Astrocyte of the cerebellum (primary cell): ENCODE measurements around the gene BRCA1.

Experiments used
- DNase-seq: peaks from one replicate; pipeline ENCODE4 v3.0.0-alpha.2; 2011; ENCODE audit warnings: low read depth
- H3K4me3 ChIP-seq: 2 replicates; pipeline ENCODE4 v1.5.1; 2011; ENCODE audit warnings: mild to moderate bottlenecking, low read depth, low read length, moderate library complexity
- CTCF ChIP-seq: IDR thresholded peaks from 2 replicates; pipeline ENCODE4 v1.5.1; 2012; ENCODE audit warnings: low read length, low read depth, moderate library complexity, mild to moderate bottlenecking; ENCODE audit errors: missing control alignments
- in situ Hi-C: cut with HindIII; loops from 2 replicates; pipeline ENCODE4 v1.10.0; 2017; ENCODE audit warnings: low sequenced_read_pairs

Gene BRCA1

GRCh38 chr17:43074869-43075268, 50.3 kb downstream of the BRCA1 start:
- in situ Hi-C loops = no loop called here
- TF ChIP-seq CTCF = no peak
- DNase-seq = no peak
- no peak overlapping the region for H3K4me3 ChIP-seq

DNA sequence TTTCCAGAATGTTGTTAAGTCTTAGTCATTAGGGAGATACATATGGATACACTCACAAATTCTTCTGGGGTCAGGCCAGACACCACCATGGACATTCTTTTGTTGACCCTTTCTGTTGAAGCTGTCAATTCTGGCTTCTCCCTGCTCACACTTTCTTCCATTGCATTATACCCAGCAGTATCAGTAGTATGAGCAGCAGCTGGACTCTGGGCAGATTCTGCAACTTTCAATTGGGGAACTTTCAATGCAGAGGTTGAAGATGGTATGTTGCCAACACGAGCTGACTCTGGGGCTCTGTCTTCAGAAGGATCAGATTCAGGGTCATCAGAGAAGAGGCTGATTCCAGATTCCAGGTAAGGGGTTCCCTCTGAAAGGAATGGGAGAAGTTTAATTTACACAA, 54.3 kb downstream of the BRCA1 start:
- in situ Hi-C loops = no loop called here
- H3K4me3 ChIP-seq = no peak overlapping the region
- TF ChIP-seq CTCF = no peak
- no peak for DNase-seq

GRCh38 chr17:43070257-43070656, 54.9 kb downstream of the BRCA1 start:
- no peak overlapping the region for H3K4me3 ChIP-seq
- in situ Hi-C loops = no loop called here
- no peak for DNase-seq
- no peak for TF ChIP-seq CTCF

DNA sequence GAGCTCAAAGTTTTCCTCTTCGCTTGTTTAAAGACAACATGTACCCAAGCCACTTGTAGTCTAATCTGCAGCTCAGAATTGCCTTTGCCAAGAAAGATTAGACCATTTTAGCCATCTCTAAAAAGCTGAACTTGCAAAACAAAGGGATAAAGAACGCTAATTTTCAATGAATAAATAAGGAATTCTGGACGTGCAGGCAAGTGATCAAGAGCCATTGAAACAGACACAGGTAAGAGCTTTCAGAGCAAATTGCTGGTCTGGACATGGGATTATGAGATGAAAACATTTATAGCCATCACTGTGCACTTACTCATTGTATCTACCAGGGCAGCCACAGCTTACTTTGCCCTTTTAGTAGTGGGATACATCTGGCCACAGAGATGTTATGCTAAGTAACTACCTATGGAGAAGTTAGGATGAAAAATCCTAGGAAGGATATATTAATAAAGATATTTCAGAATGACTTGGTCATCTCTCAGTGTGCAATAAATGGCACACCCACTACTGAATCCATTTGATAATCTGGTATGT, 55.7 kb downstream of the BRCA1 start:
- H3K4me3 ChIP-seq = no peak overlapping the region
- in situ Hi-C loops = no loop called here

DNA sequence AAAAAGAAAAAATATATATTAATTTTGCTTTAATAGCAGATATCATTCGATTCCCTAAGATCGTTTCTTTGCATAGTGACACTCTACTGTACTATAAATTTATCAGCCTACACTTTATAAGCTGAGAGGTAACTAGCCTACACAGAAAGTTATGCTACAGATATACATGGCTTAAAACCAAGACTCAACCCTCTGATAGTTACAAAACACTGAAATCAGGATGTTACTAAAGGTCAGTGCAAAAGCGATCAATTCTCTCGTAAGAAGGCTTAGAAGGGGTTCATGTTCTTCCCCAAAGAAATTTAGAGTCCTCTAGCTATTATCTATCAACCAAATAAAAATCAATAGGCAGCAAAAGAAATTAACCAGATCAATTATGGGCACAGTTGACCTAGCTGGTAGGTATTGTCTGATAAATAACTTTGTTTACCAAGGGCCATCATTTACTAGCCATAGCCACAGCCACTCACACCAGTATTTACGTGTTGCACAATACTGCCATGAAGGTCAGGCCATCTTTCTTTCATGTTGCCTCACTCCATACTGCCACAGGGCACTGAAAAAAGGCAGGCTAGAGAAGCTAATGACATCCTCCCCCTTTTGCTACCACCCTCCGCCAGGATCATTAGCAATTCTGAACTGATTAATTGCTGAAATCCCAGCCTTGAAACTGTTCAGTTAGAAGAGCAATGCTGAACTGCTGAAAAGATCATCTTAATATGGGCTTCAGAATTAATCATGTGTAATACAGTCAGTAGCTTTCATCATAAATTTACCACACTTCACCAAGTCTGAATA, 56.4 kb downstream of the BRCA1 start:
- no peak for TF ChIP-seq CTCF
- no peak for DNase-seq
- H3K4me3 ChIP-seq = no peak overlapping the region
- in situ Hi-C loops = no loop called here

More for the DNA sequence above, 55.7 kb downstream of the BRCA1 start:
- DNase-seq = no peak
- no peak for TF ChIP-seq CTCF

DNA sequence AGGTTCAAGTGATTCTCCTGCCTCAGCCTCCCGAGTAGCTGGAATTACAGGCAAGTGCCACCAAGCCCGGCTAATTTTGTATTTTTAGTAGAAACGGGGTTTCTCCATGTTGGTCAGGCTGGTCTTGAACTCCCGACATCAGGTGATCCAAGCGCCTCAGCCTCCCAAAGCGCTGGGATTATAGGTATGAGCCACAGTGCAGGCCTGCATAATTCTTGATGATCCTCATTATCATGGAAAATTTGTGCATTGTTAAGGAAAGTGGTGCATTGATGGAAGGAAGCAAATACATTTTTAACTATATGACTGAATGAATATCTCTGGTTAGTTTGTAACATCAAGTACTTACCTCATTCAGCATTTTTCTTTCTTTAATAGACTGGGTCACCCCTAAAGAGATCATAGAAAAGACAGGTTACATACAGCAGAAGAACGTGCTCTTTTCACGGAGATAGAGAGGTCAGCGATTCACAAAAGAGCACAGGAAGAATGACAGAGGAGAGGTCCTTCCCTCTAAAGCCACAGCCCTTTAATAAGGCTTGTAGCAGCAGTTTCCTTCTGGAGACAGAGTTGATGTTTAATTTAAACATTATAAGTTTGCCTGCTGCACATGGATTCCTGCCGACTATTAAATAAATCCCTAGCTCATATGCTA, 62.1 kb downstream of the BRCA1 start:
- no peak for TF ChIP-seq CTCF
- DNase-seq = no peak
- in situ Hi-C loops = no loop called here
- H3K4me3 ChIP-seq = no peak overlapping the region
